HepG2 (cell line): ENCODE measurements around the gene PMVK. TPM values are rescaled to one million over a fixed set of nuclear protein-coding genes. Genes with fewer than 3 reads are reported as not detected.

ENCODE experiments used
- ATAC-seq: fragments of 200-7000 bp; cut with Tn5 transposase; 3 replicates; pipeline ENCODE4 v1.9.1; 2020; ENCODE audit warnings: mild to moderate bottlenecking, moderate library complexity
- BruUV-seq: library from RNA; stranded (reverse); fragments of 400-500 nt; replicated peaks from 2 replicates; lab custom pipeline; 2021; lab: Mats Ljungman, UMichigan
- CTCF ChIA-PET: fragments of 300-600 bp; formaldehyde crosslinking; extraction: SDS; loops from one replicate; lab custom pipeline; 2021; ENCODE audit warnings: low total read pairs, inconsistent platforms, low intra/inter-chr PET ratio; lab: Yijun Ruan, JAX
- POLR2A ChIA-PET: fragments of 350-600 bp; sonication (Branson Sonifier 250); formaldehyde crosslinking; loops from one replicate; lab custom pipeline; 2020; ENCODE audit warnings: antibody characterized with exemption, inconsistent platforms; lab: Yijun Ruan, JAX
- DNase-seq: peaks from one replicate; pipeline ENCODE4 v3.0.0-alpha.2; 2015; ENCODE audit warnings: low spot score
- FAIRE-seq: peaks from 3 replicates; lab custom pipeline; 2011; peaks lifted over from hg19 to GRCh38; lab: Jason Lieb, UNC
- H2AFZ ChIP-seq: one replicate; pipeline ENCODE4 v1.6.1; 2011; ENCODE audit warnings: low read length, inconsistent platforms
- H3K27ac ChIP-seq: fragments of 300-600 bp; 3 replicates; pipeline ENCODE4 v1.8.0; 2011; ENCODE audit warnings: mixed run types, mild to moderate bottlenecking, mixed read lengths, low read length, inconsistent platforms; ENCODE audit not compliant: insufficient read depth; ENCODE audit errors: extremely low read length
- H3K27me3 ChIP-seq, 2 experiments: fragments of 200-600 bp in 1 of 2; 2 replicates in 1 of 2; 3 replicates in 1 of 2; pipeline versions ENCODE4 v1.6.0 to v1.8.0; 2011; ENCODE audit warnings: low read length in 2 of 2, mild to moderate bottlenecking in 2 of 2, moderate library complexity in 2 of 2, inconsistent platforms in 1 of 2; ENCODE audit not compliant: insufficient read depth in 2 of 2, control insufficient read depth in 1 of 2
- H3K36me3 ChIP-seq, 2 experiments: fragments of 200-600 bp in 1 of 2; replicated peaks in 1 of 2; 2 replicates in 1 of 2; 3 replicates in 1 of 2; pipeline versions ENCODE4 v1.5.1 to v1.8.0; 2011; ENCODE audit warnings: low read length in 2 of 2, inconsistent platforms in 1 of 2; ENCODE audit not compliant: insufficient read depth in 2 of 2, control insufficient read depth in 1 of 2
- H3K4me1 ChIP-seq: 2 replicates; pipeline ENCODE4 v1.5.1; 2012; ENCODE audit warnings: low read length, inconsistent platforms; ENCODE audit not compliant: insufficient read depth
- H3K4me2 ChIP-seq: 2 replicates; pipeline ENCODE4 v1.6.0; 2011; ENCODE audit warnings: low read depth, low read length, inconsistent platforms
- H3K4me3 ChIP-seq, 3 experiments: fragments of 200-600 bp in 1 of 3; sonication (generic), shearing (Covaris generic) in 1 of 3; replicated peaks in 1 of 3; 2 replicates each; pipeline ENCODE4 v1.5.1; 2011 to 2016; ENCODE audit warnings: low read length in 3 of 3, inconsistent platforms in 2 of 3, low read depth in 2 of 3, mild to moderate bottlenecking in 2 of 3, control low read depth in 1 of 3, mixed read lengths in 1 of 3; ENCODE audit not compliant: insufficient read depth in 1 of 3
- H3K79me2 ChIP-seq: one replicate; pipeline ENCODE4 v1.6.1; 2011; ENCODE audit warnings: low read length, inconsistent platforms; ENCODE audit not compliant: insufficient read depth
- H3K9ac ChIP-seq: 2 replicates; pipeline ENCODE4 v1.6.0; 2011; ENCODE audit warnings: mild to moderate bottlenecking, low read depth, low read length, inconsistent platforms; ENCODE audit not compliant: insufficient read depth
- H3K9me3 ChIP-seq: 2 replicates; pipeline ENCODE4 v1.5.1; 2012; ENCODE audit warnings: mild to moderate bottlenecking, low read length
- H4K20me1 ChIP-seq: 2 replicates; pipeline ENCODE4 v1.6.0; 2011; ENCODE audit warnings: inconsistent platforms, mild to moderate bottlenecking, low read length, moderate library complexity; ENCODE audit not compliant: insufficient read depth
- FOXO1 ChIP-seq: sonication (generic); formaldehyde crosslinking; IDR thresholded peaks from 2 replicates; pipeline ENCODE4 v1.4.0; 2020; ENCODE audit warnings: missing genetic modification reagents
- HOXA5 ChIP-seq: sonication (generic); formaldehyde crosslinking; IDR thresholded peaks from 2 replicates; pipeline ENCODE4 v1.4.0; 2020; ENCODE audit warnings: missing genetic modification reagents
- HOXD1 ChIP-seq: sonication (generic); formaldehyde crosslinking; IDR thresholded peaks from 2 replicates; pipeline ENCODE4 v1.5.0; 2020; ENCODE audit warnings: missing genetic modification reagents
- KDM5A ChIP-seq: fragments of 200-600 bp; sonication (generic); IDR thresholded peaks from 2 replicates; pipeline ENCODE4 v1.7.0; 2018; ENCODE audit warnings: antibody characterized with exemption, mild to moderate bottlenecking, low read length, borderline replicate concordance
- MYNN ChIP-seq: sonication (generic); formaldehyde crosslinking; IDR thresholded peaks from 2 replicates; pipeline ENCODE4 v1.4.0; 2020; ENCODE audit warnings: mild to moderate bottlenecking, low read depth, missing genetic modification reagents
- PHB2 ChIP-seq: fragments of 450-650 bp; IDR thresholded peaks from 2 replicates; pipeline ENCODE4 v1.6.1; 2018; ENCODE audit not compliant: partially characterized antibody
- RORA ChIP-seq: sonication (generic); formaldehyde crosslinking; IDR thresholded peaks from 2 replicates; pipeline ENCODE4 v1.5.0; 2020; ENCODE audit warnings: mild to moderate bottlenecking, missing genetic modification reagents, moderate library complexity
- TBX3 ChIP-seq: fragments of 450-650 bp; IDR thresholded peaks from 2 replicates; pipeline ENCODE4 v1.6.1; 2017; ENCODE audit warnings: antibody characterized with exemption, mild to moderate bottlenecking, inconsistent platforms, borderline replicate concordance
- TCF7 ChIP-seq: sonication (generic); IDR thresholded peaks from 2 replicates; pipeline ENCODE4 v1.6.1; 2016; ENCODE audit warnings: antibody characterized with exemption, low read depth
- XBP1 ChIP-seq: sonication (generic); formaldehyde crosslinking; IDR thresholded peaks from 2 replicates; pipeline ENCODE4 v1.5.0; 2020; ENCODE audit warnings: missing genetic modification reagents
- ZFAT ChIP-seq: sonication (generic); formaldehyde crosslinking; conservative IDR thresholded peaks from 2 replicates; pipeline ENCODE4 v1.8.1; 2023; ENCODE audit warnings: missing genetic modification reagents, inconsistent platforms
- ZNF749 ChIP-seq: sonication (generic); formaldehyde crosslinking; IDR thresholded peaks from 2 replicates; pipeline ENCODE4 v1.8.0; 2022; ENCODE audit warnings: mild to moderate bottlenecking, missing genetic modification reagents, moderate library complexity, borderline replicate concordance
- ZNF792 ChIP-seq: IDR thresholded peaks from 2 replicates; pipeline ENCODE4 v1.6.1; 2016
- WGBS: methylation state at CpG from one replicate; pipeline ENCODE4 v1.1.6; 2017; ENCODE audit warnings: low lambda C conversion rate; 5-methylcytosine and 5-hydroxymethylcytosine counted together
- in situ Hi-C: cut with HindIII; loops from 2 replicates; pipeline ENCODE4 v1.10.0; 2017; ENCODE audit warnings: low pct_unique_long_range_greater_than_20kb; ENCODE audit not compliant: extremely low pct_ligation_motif_present
- intact Hi-C: fragments of 100-400 bp; cut with micrococcal nuclease; formaldehyde crosslinking; loops from one replicate; pipeline ENCODE4 v1.10.0; 2022; ENCODE audit not compliant: unreplicated experiment
- polyA plus RNA-seq, 8 experiments: library from polyadenylated mRNA; depleted of rRNA in 3 of 8; stranded (reverse) in 7 of 8; unstranded in 1 of 8; fragments of >200 nt; fragmentation: Illumina TruSeq in 4 of 8; extraction: Trizol in 4 of 8; gene quantifications; 2 replicates each; pipeline versions ENCODE4 v1.2.1 to v1.2.3, GENCODE V29; 2011 to 2016; ENCODE audit warnings: low read depth in 4 of 8, missing spikeins in 1 of 8, mixed read lengths in 1 of 8; ENCODE audit not compliant: insufficient read depth in 1 of 8
- total RNA-seq, 5 experiments: library from RNA; depleted of rRNA; stranded (reverse); fragments of >200 nt; fragmentation: Illumina TruSeq; extraction: Trizol; gene quantifications; 2 replicates each; pipeline ENCODE4 v1.2.3, GENCODE V29; 2016; ENCODE audit warnings: low read depth in 1 of 5
- TF ChIP-seq, protein P1 (sequence below): fragments of 450-650 bp; IDR thresholded peaks from 2 replicates; pipeline ENCODE4 v1.6.1; 2017; ENCODE audit warnings: mild to moderate bottlenecking

Gene PMVK
- total and polyA plus RNA-seq, 2 of the 13 experiments (the other 11 are each of a cell fraction or from before 2014, with no cell fraction given), result 3.9 to 12.6 TPM

DNA sequence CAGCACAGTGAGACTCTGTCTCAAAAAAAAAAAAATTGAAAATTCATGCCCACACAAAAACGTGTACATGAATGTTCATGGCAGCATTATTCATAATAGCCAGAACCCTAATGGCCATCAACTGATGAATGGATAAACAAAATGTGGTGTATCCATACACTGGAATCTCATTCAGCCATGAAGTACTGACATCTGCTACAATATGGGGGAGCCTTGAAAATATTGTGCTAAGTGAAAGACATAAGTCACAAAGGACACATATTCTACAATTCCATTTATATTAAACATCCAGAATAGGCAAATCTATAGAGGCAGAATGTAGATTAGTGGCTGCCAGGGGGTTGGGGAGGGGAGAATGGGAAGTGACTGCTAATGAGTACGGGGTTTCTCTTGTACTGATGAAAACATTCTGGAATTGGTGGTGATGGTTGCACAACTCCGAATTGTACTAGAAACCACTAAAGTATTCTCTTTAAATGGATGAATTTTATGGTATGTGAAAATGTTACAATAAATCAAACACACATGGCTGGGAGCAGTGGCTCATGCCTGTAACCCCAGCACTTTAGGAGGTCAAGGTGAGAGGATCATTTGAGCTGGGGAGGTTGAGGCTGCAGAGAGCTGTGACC, 33.5 kb downstream of the PMVK start:
- no peaks in the 10 kb centered on the region for H3K9me3 ChIP-seq
- no peaks in the 10 kb centered on the region for H3K27me3 ChIP-seq
- FAIRE-seq (no peak), DNase-seq (no peak), ATAC-seq (no peak)
- H2AFZ ChIP-seq, result no peak overlapping the region
- H3K4me1 ChIP-seq, result peaks cover 8% of the 10 kb centered on the region; the same call in 1 of the 2 replicates
- H3K4me3 ChIP-seq, result no peak overlapping the region
- ChIA-PET CTCF (no interaction called here), POLR2A (no interaction called here)
- intact Hi-C loops, result loop anchor here (10.0 kb wide), 1 partner anchor 182 kb away; no protein-coding TSS in a partner anchor
- TF ChIP-seq RORA (CRISPR knock-in tag) (no peak), MYNN (CRISPR knock-in tag) (no peak), HOXD1 (CRISPR knock-in tag) (no peak), ZNF792 (CRISPR knock-in tag) (no peak), XBP1 (CRISPR knock-in tag) (no peak), TCF7 (no peak), ZNF749 (no peak), KDM5A (no peak), TBX3 (no peak), FOXO1 (no peak), PHB2 (no peak), ZFAT (CRISPR knock-in tag) (no peak), HOXA5 (CRISPR knock-in tag) (no peak)
- TF ChIP-seq, protein P1, sequence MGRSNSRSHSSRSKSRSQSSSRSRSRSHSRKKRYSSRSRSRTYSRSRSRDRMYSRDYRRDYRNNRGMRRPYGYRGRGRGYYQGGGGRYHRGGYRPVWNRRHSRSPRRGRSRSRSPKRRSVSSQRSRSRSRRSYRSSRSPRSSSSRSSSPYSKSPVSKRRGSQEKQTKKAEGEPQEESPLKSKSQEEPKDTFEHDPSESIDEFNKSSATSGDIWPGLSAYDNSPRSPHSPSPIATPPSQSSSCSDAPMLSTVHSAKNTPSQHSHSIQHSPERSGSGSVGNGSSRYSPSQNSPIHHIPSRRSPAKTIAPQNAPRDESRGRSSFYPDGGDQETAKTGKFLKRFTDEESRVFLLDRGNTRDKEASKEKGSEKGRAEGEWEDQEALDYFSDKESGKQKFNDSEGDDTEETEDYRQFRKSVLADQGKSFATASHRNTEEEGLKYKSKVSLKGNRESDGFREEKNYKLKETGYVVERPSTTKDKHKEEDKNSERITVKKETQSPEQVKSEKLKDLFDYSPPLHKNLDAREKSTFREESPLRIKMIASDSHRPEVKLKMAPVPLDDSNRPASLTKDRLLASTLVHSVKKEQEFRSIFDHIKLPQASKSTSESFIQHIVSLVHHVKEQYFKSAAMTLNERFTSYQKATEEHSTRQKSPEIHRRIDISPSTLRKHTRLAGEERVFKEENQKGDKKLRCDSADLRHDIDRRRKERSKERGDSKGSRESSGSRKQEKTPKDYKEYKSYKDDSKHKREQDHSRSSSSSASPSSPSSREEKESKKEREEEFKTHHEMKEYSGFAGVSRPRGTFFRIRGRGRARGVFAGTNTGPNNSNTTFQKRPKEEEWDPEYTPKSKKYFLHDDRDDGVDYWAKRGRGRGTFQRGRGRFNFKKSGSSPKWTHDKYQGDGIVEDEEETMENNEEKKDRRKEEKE, result no peak
- BruUV-seq, result no TSS peak
- H3K9ac ChIP-seq, result no peak overlapping the region
- H3K27ac ChIP-seq, result no peak overlapping the region
- in situ Hi-C loops, result no loop called here
- H3K36me3 ChIP-seq, result no peaks in the 10 kb centered on the region
- WGBS, result 24% methylated on average over 3 of the region's 3 CpGs
- no peaks in the 10 kb centered on the region for H4K20me1 ChIP-seq
- no peak overlapping the region for H3K4me2 ChIP-seq
- no peaks in the 10 kb centered on the region for H3K79me2 ChIP-seq
